CD4-positive, alpha-beta T cell treated with Interleukin-21 for 1 hour (primary cell): ENCODE results near the gene PIK3R6.

Source experiments
- DNase-seq: peaks from one replicate; pipeline ENCODE4 v3.0.0-alpha.2; 2020

PIK3R6 gene

GRCh38 chr17:8849311-8850041, 18.0 kb downstream of the PIK3R6 start:
- no peak for DNase-seq

DNA sequence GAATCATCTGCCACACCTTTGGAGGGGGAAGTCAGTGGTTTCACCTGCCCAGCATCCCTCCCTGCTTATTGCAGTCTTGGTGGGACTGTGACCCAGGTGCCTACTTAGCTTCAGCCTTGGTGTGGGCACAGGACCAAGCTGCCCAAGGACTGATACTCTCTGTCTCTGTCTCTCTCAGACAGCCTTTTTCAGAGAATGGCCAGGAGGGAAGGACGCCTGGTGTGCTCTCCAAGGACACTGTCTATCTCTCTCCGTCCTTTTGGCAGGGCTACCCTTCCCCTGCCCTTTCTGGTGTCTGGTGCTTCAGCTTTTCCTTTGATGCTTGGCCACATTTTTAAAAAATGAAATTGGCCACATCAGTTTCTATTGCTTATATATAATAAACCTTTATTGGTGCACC, 19.6 kb downstream of the PIK3R6 start:
- DNase-seq: no peak

DNA sequence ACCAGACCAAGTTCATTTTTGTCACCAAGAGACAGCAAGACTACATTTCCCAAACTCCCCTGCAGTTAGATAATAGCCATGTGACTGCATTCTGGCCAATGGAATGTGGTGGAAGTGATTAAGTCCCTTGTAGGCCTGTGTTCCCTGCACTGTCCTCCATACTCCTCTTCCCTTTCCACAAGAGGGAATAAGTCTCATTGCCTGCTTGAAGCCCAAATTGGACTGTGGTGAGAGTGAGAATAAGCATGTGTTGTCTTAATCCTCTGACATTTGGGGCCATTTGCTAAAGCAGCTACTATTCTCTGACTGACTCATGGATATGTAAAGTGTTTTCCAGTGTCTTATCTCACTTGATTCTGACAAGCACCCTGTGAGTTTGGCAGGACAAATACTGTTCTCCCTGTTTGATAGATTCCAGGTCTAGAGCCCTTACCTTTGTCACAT, 20.7 kb downstream of the PIK3R6 start:
- DNase-seq: peak; percentile 23

DNA sequence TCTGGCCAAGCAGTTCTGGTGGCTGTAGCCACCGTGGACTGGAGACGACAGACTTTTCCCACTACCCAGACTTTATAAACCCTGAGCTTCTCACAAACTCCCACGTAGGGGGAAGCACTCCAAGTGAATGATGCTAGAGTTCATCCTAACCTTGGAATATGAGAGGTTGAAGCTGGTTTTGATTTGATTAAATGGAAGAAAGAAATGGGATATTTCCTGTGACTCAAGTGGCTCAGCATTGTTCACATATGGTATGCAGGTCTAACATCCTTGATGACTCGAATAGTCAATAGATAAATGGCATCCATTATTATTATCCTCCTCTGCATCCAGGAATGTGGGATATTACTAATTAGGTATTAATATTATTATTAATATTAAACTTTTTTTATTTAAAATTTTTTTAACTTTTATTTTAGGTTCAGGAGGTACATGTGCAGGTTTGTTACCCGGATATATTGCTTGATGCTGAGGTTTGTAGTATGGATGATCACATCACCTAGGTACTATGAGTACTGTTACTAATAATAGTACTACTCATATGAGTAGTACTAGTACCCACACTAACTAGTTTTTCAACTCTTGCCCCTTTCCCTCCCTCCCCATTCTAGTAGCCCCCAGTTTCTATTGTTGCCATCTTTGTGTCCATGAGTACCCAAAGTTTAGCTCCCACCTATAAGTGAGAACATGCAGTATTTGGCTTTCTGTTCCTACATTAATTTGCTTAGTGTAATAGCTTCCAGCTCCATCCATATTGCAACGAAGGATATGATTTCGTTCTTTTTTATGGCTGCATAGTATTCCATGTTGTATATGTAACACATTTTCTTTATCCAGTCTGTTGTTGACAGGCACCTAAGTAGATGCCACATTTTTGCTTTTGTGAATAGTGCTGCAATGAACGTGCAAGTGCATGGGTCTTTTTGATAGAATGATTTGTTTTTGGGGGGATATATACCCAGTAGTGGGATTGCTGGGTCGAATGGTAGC, 22.9 kb downstream of the PIK3R6 start:
- DNase-seq: no peak

GRCh38 chr17:8843344-8843743, 24.1 kb downstream of the PIK3R6 start:
- DNase-seq: no peak

DNA sequence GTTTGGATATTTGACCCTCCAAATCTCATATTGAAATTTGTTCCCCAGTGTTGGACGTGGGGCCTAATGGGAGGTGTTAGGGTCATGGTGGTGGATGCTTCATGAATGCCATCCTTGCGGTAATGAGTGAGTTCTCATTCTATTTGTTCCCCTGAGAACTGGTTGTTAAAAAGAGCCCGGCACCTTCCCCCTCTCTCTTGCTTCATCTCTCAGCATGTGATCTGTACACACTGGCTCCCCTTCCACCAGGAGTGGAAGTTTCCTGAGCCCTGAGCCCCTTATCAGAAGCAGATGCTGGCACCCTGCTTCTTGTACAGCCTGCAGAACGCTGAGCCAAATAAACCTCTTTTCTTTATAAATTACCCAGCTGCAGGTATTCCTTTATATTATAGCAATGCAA, 25.6 kb downstream of the PIK3R6 start:
- no peak for DNase-seq

GRCh38 chr17:8839410-8839935, 28.0 kb downstream of the PIK3R6 start:
- no peak for DNase-seq

DNA sequence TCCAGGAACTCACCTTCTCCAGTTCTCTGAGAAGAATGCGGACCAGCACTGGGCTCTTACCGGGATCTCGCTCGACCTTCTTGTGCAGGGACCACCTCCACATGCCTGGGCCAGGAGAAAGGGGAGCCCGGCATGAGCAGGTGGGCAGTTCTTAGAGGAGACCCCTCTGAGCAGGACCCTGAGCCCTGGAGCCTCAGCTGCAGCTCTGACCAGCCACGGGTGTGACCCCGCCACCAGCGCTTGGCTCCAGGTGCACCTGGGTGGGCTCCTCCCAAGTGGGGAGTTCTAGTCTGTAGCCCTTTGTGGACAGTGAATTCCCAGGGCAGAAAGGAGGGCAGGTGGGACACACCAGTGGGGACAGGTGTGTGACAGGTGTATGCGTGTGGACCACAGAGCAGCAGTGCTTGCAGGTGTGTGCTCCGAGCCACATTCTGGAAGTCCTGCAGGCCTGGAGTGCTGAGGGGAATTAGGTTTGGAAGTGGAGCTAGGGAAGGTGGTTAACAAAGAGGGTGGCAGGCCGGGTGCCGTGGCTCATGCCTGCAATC, 28.9 kb downstream of the PIK3R6 start:
- no peak for DNase-seq

DNA sequence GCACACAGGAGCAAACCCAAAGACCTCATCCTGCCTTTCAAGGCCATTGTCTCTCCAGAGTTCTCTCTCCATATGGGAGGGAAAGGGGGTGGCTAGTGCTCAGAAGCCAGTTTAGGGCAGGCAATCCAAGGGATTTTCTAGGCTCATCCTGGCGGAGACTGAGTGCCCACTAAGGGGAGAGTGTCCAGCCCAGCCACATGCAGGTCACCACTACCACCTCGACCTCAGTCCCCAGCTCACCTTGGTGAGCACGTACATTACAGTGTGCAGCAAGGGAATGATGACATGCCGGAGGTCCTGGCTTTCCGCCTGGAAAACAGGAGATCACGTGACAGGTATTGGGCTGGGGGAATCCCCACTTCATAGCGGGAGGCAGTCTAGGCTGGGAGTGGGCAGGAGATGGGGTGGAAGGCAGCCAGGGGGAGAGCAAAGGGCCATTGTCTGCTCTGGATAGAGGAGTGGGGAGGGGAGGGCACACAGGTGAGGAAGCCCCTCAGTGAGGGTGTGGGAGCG, 29.9 kb downstream of the PIK3R6 start:
- no peak for DNase-seq

GRCh38 chr17:8836821-8837562, 30.5 kb downstream of the PIK3R6 start:
- DNase-seq: no peak

DNA sequence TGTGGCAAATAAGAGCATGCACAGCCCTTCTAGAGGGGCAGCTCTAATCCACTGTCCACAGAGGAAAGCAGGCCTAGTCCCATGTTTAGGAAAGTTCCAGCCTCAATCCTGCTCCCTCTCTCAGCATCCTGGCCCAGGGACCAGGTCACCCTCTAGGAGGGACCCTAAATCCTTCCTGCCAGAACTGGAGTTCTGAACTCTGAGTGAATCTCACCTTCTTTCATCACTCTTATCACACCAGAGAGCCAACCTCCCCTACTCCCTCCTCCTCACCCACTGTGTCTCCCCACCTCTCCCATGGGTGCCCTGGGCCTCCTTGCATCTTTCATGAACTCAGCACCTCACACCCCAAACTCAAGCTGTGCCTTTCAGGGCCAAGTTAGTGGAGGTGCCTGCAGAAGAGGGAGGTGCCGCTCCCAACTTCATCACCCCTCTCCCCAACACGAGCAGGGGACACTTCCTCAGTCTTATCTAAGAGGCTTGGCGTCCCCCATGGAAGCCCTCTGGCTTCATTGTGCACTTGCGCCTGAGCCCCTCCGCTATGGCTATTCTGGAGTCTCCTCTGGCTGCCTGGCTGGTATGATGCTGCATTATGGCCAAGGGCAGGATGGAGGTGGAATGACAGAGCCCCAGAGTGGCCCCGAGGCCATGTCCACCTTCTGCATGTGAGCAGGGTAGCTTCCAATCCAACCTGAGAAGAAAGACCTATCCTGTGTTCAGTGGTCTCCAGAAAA, 31.7 kb downstream of the PIK3R6 start:
- DNase-seq: no peak

- no peak for DNase-seq
Observed at GRCh38 chr17:8835106-8835505, 32.4 kb downstream of the PIK3R6 start.

- DNase-seq: peak; percentile 6
Observed at GRCh38 chr17:8832711-8833352, 34.6 kb downstream of the PIK3R6 start.

DNA sequence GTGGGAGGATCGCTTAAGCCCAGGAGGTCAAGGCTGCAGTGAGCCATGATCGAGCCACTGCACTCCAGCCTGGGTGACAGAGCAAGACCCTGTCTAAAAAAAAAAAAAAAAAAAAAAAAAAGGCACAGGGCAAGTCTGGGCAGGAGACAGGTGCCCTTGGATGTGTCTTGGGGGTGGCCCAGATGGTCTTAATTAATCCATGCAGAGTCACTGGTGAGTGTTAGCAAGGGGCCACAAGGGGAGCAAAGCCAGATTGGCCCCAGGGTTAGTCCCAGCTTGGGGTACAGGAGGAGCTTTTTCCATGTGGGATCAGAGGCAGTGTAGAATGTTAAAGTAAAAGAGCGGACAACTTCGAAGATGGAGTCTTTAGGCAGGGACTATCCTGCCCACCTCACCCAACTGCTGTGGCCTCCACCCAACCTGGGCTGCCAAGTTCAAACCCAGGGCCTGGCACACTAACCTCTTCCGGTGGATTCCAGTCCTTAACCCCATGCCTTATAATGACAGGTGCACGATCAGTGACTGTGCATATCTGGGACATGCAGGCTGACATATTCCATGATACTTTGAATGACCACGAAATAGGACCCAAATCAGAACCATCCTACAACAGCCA, 36.1 kb downstream of the PIK3R6 start:
- no peak for DNase-seq

- DNase-seq: no peak
Observed at GRCh38 chr17:8830141-8830540, 37.3 kb downstream of the PIK3R6 start.

DNA sequence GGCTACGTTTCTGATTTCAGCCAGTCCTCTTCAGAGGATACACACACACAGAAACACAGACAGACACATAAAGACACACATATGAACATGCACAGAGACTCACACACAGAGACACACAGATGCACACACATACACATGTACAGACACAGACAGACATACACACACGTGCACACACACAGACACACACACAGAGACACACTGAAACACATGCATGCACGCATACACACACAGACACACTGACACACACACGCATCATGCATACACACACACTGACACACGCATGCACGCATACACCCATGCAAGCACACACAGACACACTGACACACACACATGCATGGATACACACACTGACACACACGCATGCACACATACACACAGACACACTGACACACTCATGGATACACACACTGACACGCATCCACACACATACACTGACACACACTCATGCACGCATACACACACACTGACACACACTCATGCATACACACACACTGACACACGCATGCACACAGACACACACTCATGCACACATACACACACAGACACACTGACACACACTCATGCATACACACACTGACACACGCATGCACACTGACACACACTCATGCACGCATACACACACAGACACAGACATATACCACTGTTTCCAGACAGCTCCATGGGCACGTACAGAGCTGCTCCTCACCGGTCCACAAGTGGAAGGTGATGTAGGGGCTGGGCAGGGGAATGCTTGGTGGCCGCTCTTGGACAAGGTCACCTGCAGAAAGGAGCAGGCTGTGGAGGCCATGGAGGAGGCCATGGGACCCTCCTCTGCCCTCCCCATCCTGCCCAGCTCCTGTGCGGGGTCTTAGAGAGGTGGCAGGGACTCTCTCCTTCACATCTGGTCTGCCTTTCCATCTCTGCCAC, 38.2 kb downstream of the PIK3R6 start:
- DNase-seq: no peak

- DNase-seq: no peak
Observed at GRCh38 chr17:8828517-8828875, 39.0 kb downstream of the PIK3R6 start.

- no peak for DNase-seq
Observed at GRCh38 chr17:8826808-8827435, 40.6 kb downstream of the PIK3R6 start.

GRCh38 chr17:8825802-8826201, 41.7 kb downstream of the PIK3R6 start:
- no peak for DNase-seq
